Stimulated activated CD8-positive, alpha-beta memory T cell treated with anti-CD3 and anti-CD28 coated beads, Interleukin-4, amount 100 ng/mL, for 4 hours (primary cell): Measurements from ENCODE around the gene TNNT3.
"Not testable (repeated sequence)": the region's sequence is repeated elsewhere in the genome, so short reads cannot be mapped to it uniquely, and the experiment has no call there.

ENCODE experiments used
- DNase-seq, 2 donors: peaks; one replicate each; pipeline ENCODE4 v3.0.0-alpha.2; 2020; ENCODE audit warnings: low read depth in 2 of 2, low spot score in 1 of 2

Gene TNNT3

DNA sequence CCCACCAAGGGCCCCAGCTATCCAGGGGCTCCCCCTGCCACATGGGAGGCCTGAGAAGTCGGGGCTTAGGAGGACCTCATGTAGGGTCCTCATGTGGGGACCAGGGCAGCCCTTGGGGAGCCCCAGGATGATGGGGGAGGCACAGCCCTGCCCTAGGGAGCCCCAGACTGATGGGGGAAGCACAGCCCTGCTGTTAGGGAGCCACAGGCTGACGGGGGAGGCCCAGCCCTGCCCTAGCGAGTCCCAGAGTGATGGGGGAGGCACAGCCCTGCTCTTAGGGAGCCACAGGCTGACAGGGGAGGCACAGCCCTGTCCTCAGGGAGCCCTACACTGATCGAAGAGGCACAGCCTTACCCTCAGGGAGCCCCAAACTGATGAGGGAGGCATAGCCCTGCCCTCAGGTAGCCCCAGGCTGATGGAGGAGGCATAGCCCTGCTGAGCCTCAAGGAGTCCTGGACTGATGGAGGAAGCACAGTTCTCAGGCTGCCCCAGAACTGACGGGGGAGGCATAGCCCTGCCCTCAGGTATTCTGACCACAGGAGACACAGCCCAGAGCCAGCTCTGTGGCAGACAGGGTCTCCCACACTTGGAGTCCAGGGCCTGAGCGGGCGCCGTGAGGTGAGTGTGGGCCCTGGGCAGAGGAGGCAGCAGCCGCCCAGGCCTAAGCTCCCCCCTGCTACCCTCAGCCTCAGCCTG, 38.6 kb upstream of the TNNT3 start:
- no peak for DNase-seq

DNA sequence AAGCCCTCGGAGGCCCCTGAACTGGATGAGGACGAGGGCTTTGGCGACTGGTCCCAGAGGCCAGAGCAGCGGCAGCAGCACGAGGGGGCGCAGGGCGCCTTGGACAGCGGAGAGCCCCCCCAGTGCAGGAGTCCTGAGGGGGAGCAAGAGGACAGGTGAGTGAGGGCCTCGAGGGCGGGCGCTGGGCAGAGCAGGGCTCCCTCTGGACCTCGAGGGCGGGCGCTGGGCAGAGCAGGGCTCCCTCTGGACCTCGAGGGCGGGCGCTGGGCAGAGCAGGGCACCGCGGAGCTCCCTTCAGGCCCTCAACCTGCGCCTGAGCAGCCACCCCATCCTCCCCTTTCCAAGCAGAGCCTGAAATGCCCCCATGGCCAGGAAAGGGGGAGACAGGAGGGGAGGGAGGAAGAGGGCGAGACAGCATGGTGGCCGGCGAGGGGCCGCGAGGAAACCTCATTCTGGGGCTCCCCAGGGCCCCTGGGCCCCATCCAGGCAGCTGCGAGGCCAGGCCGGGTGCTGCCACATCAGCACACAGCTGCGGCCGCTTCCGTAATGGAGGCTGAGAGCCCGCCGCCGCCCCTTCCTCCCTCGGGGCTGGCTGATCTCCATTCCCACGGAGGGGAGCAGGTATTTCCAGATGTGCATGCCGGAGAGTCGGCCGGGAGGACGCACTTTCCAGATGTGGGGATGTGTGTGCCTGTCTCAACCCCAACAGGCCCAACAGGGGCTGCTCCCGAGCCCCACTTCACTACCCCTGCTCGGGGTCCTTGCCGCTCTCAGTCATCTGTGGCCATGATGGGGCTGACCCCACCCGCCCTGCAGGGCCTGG, 37.9 kb upstream of the TNNT3 start:
- DNase-seq: no peak

- peak; percentile 47 to 58 for DNase-seq
Measured at GRCh38 chr11:1882265-1883238, 37.0 kb upstream of the TNNT3 start.

GRCh38 chr11:1883346-1884302, 35.9 kb upstream of the TNNT3 start:
- DNase-seq: no peak

DNA sequence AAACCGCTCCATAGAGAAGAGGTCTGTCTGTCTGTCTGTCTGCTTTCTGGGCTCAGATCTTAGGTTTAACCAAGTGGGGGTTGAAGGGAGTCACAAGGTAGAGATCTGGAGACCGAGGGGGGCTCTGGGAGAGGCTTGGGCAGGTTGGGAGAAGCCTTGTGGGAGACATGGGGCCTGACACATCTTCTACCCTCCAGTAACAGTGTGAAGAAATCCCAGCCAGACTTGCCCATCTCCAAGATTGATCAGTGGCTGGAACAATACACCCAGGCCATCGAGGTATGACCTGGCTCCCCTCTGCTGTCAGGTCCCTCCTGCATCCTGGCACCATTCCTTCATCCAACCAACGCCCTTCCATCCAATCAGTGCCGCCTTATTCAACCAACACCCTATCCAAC, 35.2 kb upstream of the TNNT3 start:
- no peak for DNase-seq

- DNase-seq: not testable (repeated sequence)
Measured at GRCh38 chr11:1886551-1886950, 33.0 kb upstream of the TNNT3 start.

DNA sequence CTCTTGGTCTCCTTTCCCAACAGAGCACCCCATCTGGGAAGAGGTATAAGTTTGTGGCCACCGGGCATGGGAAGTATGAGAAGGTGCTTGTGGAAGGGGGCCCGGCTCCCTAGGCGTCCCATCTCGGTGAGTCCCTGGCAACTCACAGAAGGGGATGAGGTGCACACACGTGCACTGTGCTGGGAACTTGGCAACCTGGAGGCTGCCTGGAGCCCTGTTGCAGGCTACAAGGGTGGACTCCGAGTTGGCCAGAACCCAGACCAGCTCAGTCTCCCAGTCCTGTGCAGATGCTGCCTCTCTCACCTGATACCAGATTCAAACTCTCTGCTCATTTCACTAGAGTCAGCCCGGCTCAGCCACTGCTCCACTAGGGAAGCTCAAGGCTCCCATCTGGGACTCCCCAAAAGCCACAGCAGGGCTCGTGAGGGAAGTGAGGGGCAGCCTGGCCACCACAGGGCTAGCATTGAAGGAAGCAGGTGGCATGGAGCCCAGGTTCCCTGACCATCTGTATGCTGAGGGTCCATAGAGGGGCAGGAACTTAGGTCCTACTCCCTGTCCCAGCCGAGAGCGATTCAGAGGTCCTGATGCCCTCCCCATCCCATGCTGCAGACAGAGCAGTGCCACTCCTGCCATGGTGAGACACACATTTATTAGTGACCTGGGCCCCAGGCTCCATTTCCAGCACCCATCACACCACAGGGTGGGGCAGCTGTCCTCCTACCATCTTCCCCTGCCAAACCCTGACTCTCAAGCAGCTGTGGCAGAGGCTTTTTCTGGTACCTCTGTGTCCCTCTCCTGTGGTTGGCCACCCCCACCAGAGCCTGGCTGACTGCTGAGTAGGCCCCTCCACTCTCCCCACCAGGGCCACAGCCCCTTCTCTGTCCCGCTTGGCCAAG, 31.8 kb upstream of the TNNT3 start:
- no peak for DNase-seq

DNA sequence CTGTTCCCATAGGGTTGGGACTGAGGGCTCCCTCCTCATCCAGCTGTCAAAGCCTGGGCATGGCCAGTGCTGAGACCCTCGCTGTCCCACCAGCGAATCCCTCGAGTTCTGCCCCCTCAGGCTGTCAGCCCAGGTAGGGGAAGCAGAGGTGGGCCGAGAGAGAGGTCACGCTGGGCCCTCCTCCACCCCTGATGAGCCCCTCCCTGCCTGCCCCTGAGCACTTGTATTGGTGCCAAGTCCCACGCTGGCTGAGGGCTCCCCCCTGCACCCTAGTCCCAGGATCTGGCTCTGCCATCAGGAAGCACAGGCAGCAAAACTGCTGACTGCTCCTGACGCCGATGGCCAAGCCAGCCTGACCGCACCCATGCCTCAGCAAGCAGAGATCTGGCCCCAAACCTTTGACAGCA, 31.2 kb upstream of the TNNT3 start:
- no peak for DNase-seq

DNA sequence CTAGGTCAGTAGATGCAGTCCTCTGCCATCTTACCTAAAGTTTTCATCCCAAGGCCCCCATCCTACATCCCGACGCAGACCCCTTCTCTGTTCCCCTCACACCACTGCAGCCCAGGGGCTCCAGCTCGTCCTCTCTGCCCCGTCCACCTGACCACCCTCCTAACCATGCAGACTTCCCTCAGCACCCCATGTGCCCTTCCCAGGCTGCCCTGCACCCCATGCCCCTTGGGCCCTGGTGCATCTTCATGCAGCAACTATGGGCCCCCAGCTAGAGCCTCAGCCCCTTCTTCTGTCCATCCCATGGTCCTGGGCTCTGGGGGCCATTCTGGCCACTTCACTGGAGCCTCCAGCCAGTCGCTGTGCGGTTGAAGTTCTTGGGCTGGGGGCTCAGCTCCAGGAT, 30.7 kb upstream of the TNNT3 start:
- DNase-seq: no peak

DNA sequence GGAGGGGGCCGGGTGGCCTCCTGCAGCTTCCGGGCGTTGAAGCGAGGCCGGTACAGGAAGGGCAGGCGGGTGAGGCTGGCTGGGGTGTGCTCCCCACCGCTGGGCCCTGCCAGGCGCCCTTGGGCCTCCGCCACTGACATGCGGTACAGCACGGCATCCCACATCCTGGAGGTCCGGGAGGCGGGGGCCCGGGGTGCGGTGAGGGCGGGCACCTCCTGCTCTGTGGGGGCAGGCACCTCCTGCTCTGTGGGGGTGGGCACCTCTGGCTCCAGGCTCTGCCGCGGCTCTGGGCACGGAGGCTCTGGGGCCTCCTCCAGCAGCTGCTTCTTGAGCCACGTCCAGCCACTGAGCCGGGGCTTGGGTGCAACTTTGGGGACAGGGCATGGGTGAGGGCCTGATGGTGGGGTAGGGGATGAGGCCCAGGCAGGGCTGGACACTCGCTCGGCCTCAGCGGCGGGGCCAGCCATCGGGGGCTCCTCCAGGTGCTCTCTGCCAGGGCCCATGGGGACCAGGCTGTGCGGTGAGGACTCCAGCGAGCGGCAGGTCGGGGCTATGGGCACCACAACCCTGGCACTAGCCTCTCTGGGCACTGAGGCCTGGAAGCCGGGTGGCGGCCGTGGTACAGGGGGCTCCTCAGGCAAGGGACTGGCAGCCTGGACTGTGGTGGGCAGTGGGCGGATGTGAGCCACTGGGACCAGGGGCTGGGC, 30.1 kb upstream of the TNNT3 start:
- peak; percentile 18 to 68 for DNase-seq

DNA sequence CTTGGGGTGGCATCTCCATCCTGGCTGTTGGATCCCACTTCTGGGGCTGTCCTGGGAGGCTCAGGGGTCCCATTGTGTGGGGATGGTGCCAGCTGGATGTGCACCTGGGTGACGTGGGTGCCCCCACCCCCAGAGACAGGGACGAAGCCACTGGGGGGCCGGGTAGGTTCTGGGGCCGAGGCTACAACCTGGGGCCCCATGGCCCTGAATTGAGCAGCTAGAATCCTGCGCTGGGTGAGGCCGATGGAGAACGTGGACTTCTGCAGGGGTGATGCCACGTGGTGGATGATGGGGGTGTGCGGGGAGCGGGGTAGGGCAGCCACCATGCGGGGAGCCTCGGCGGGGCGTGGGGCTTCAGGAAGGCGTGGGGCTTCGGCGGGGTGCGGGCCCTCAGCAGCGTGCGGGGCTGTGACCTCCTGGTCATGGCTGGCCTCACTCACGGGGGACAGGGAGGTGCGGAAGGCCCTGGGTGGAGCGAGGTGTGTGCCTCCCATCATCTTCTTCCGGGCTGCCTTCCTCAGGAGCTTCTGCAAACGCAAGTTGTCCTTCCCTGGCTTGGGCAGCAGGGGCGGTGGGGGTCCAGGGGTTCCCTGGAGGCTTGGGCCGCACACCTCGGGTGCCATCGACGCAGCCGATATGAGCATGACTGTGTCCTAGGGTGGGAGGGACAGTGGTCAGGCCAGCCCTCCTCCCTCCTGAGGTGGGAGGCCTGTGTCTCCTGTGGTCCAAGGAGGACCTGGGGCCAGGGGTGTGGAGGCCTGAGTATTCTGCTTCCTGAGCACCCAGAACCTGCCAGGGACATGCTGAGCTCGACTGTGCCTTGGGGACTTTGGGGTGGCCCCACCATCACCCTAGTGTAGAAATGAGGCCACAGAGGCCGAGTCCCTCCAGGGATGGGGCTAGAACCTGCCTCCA, 29.3 kb upstream of the TNNT3 start:
- no peak for DNase-seq

- DNase-seq: no peak
Measured at GRCh38 chr11:1890856-1891830, 28.4 kb upstream of the TNNT3 start.

- DNase-seq: no peak
Measured at GRCh38 chr11:1891831-1892115, 27.7 kb upstream of the TNNT3 start, which contains the start of gene PRR33. PRR33 (minus strand) TSS chr11:1891895; CDS start chr11:1890584, 1,311 bp downstream.

DNA sequence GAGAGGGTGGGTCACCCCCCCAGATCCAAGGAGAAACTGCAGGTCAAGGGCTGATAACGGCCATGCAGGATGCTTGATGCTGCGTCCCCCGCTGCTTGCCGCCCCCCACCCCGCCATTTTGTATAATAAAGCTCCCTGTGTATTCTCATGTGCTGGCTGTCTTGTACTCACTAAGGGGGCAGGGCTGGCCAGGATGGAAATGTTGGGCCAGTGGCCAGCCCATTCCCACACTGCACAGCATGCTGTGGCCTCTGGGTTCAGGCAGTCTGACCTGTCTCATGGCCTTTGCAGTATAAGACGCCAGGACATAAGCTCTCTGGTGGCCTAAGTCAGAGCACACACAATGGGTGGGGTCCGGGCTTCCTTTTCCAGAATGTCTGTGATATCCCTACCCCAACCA, 27.4 kb upstream of the TNNT3 start:
- no peak for DNase-seq

DNA sequence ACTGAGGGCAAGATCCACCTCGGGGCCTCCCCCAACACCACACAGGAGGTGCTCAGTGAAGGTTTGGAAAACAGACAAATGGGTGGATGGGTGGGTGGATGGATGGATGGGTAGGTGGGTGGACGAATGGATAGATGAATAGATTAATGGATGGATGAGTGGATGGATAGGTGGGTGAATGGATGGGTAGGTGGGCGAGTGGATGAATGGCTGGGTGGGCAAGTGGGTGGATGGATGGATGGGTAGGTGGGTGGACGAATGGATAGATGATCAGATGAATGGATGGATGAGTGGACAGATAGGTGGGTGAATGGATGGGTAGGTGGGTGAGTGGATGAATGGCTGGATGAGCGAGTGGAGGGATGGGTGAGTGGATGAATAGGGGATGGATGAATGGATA, 26.9 kb upstream of the TNNT3 start:
- DNase-seq: no peak

DNA sequence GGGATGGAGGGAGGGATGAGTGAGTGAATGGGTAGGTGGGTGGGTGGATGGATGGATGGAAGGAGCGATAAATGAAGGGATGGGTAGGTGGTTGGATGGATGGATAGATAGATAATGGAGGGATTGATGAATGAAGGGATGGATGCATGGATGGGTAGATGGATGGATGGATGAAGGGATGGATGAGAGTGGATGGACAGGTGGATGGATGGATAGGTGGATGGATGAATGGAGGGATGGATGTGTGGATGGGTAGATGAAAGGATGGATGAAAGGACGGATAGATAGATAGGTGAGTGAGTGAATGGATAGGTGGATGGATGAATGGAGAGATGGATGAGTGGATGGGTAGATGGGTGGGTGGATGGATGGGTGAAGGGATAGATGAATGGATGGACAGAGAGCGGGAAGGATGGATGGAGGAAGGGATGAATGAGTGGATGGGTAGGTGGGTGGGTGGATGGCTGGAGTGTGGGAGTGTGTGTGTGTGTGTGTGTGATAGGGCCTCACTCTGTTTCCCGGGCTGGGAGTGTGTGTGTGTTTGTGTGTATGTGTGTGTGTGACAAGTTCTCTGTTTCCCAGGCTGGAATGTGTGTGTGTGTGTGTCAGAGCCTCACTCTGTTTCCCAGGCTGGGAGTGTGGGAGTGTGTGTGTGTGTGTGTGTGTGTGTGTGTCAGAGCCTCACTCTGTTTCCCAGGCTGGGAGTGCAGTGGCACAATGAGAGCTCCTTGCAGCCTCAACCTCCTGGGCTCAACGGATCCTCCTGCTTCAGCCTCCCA, 25.7 kb upstream of the TNNT3 start:
- DNase-seq: no peak
